LNCaP clone FGC (cell line): Measurements from ENCODE around the gene DHRS2.
"Not testable (repeated sequence)": the region's sequence is repeated elsewhere in the genome, so short reads cannot be mapped to it uniquely, and the experiment has no call there.

ENCODE experiments used
- DNase-seq: peaks from one replicate; pipeline ENCODE4 v3.0.0-alpha.2; 2011; ENCODE audit warnings: low read depth
- H3K4me3 ChIP-seq: 2 replicates; pipeline ENCODE4 v1.5.1; 2011; ENCODE audit warnings: mild to moderate bottlenecking, low read depth, low read length, control low read depth
- CTCF ChIP-seq: IDR thresholded peaks from 2 replicates; pipeline ENCODE4 v1.5.1; 2012; ENCODE audit warnings: mild to moderate bottlenecking; ENCODE audit not compliant: control insufficient read depth, insufficient read depth; ENCODE audit errors: extremely low read depth

Gene DHRS2

GRCh38 chr14:23605931-23606585 lies 30.1 kb upstream of the DHRS2 start:
- H3K4me3 ChIP-seq = no peak overlapping the region
- no peak for TF ChIP-seq CTCF
- DNase-seq = no peak

- peak; percentile 36 for DNase-seq
- no peak for TF ChIP-seq CTCF
- H3K4me3 ChIP-seq = no peak overlapping the region
Measured at GRCh38 chr14:23608454-23608853, 27.7 kb upstream of the DHRS2 start.

GRCh38 chr14:23609001-23609400 lies 27.2 kb upstream of the DHRS2 start:
- no peak for DNase-seq
- TF ChIP-seq CTCF = no peak

GRCh38 chr14:23609411-23610089 lies 26.6 kb upstream of the DHRS2 start:
- not testable (repeated sequence) for DNase-seq, H3K4me3 ChIP-seq

More at GRCh38 chr14:23609001-23609400, 27.2 kb upstream of the DHRS2 start:
- no peak overlapping the region for H3K4me3 ChIP-seq

GRCh38 chr14:23610090-23610814 lies 25.9 kb upstream of the DHRS2 start:
- no peak for DNase-seq

GRCh38 chr14:23610815-23611289 lies 25.3 kb upstream of the DHRS2 start:
- no peak for DNase-seq
- H3K4me3 ChIP-seq = no peak overlapping the region
- TF ChIP-seq CTCF = no peak

More at GRCh38 chr14:23610090-23610814, 25.9 kb upstream of the DHRS2 start:
- no peak overlapping the region for H3K4me3 ChIP-seq
- no peak for TF ChIP-seq CTCF

- no peak overlapping the region for H3K4me3 ChIP-seq
- DNase-seq = no peak
- TF ChIP-seq CTCF = no peak
Measured at GRCh38 chr14:23612354-23612732, 23.8 kb upstream of the DHRS2 start.
